ENCODE data around the gene PBRM1.

DNA sequence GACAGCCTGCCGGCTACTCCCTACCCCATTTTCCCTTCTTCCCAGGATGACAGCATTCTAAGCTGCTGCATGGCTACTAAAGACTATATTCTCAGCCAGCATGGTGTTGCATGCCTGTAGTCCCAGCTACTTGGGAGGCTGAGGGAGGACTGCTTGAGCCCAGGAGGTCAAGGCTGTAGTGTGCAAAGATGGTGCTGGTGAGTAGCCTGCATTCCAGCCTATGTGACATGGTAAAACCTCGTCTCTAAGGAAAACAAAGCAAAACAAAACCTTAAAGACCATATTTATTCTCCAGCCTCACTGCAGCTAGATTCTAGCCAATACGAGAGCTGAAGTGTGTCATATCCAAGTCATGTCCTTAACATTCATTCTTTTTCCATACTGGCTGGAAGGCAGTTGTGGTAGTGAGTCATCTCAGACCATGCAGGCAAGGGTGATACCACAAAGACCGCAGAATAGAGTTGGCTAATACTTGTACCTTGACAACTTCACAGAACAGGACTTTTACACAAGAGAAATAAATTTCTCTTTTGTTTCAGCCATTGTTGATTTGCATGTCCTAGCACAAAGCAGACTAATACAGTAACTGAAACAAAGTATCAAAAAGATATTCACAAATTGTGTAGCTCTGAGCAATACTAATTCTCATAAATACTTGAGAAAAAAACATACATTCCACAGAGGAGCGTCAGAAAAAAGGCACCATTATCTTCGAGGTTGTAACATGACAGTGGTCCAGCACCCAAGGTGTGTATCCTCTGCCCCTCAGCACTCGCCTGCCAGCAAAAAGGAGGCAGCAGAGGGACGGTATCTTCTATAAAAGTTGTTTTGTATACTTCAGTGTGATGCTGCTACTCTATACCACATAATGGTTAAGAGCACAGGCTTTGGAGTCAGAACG is 14.8 kb downstream of the PBRM1 start:
- TF ChIP-seq, protein P1, sequence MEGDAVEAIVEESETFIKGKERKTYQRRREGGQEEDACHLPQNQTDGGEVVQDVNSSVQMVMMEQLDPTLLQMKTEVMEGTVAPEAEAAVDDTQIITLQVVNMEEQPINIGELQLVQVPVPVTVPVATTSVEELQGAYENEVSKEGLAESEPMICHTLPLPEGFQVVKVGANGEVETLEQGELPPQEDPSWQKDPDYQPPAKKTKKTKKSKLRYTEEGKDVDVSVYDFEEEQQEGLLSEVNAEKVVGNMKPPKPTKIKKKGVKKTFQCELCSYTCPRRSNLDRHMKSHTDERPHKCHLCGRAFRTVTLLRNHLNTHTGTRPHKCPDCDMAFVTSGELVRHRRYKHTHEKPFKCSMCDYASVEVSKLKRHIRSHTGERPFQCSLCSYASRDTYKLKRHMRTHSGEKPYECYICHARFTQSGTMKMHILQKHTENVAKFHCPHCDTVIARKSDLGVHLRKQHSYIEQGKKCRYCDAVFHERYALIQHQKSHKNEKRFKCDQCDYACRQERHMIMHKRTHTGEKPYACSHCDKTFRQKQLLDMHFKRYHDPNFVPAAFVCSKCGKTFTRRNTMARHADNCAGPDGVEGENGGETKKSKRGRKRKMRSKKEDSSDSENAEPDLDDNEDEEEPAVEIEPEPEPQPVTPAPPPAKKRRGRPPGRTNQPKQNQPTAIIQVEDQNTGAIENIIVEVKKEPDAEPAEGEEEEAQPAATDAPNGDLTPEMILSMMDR (conservative IDR thresholded peaks at IDR 0.05): no peak
- no peak for TF ChIP-seq EZH2 (IDR thresholded peaks at IDR 0.05; ENCODE audit: low read depth)
